ENCODE results near the gene AMH.

Gene AMH

GRCh38 chr19:2288818-2289713 is 39.9 kb downstream of the AMH start:
- DNase-seq = no peak

- no peak for DNase-seq
These were observed 40.8 kb downstream of the AMH start for GRCh38 chr19:2289714-2290435.

DNA sequence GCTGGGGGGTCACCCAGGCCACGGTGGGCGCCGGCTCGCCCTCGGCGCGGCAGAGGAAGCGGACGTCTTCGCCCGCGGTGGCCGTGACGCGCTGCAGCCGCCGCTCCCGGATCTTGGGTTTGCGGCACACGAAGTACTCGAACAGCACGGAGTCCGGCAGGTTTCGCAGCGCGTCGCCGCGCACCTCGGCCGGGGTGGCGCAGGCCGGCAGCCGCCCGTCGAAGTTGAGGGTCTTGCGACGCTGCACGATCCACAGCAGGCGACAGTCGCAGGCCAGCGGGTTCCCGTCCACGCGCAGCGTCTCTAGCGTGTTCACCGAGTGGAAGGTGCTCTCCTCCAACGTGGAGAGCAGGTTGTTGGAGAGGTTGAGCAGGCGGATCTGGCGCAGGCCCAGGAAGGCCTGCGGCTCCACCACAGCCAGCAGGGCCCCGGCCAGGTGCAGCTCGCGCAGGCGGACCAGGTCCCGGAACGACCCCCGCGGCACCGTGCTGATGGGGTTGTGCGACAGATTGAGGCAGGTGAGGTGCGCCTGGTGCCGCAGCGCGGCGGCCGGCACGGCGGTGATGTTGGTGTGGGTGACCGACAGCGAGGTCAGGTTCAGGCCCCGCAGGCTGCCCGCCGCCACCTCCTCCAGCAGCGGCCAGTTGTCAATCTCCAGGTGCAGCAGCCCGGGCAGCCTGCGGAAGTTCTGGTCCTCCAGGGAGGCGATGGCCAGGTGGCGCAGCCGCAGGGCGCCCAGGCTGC is 41.5 kb downstream of the AMH start:
- DNase-seq = no peak

DNA sequence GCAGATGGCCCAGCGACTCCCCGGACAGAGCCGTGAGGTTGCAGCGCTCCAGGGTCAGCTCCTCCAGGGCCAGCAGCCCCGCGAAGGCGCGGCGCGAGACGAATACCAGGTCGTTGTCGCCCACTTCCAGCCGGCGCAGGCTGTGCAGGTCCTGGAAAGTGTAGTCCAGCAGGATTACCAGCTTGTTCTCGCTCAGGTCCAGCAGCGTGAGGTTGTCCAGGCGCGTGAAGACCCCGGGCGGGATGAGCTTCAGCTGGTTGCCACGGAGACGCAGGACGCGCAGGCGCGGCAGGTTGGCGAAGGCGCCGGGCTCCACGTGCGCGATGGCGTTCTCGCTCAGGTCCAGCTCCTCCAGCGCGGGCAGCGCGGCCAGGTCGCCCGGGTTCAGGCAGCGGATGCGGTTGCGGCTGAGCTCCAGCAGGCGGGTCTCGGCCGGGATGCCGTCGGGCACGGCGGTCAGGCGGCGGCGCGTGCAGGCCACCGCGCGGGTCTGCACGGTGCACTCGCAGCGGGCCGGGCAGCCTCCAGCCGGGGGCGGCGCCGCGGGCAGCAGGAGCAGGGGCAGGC is 42.1 kb downstream of the AMH start:
- no peak for DNase-seq

- no peak for DNase-seq
These were observed 45.7 kb downstream of the AMH start for GRCh38 chr19:2294687-2295335.

GRCh38 chr19:2296141-2296540 is 47.0 kb downstream of the AMH start:
- no peak for DNase-seq

GRCh38 chr19:2300533-2300932 is 51.4 kb downstream of the AMH start:
- DNase-seq = no peak

Measured in activated CD4-positive, alpha-beta T cell treated with anti-CD3 and anti-CD28 coated beads, Interleukin-2, amount 50 U/mL, for 4 hours (primary cell).